ENCODE measurements around the gene TAL2. TPM values are rescaled to one million over a fixed set of nuclear protein-coding genes. Genes with fewer than 3 reads are reported as not detected.

Gene TAL2
- total RNA-seq, 4 donors from 2014 or later = not detected

DNA sequence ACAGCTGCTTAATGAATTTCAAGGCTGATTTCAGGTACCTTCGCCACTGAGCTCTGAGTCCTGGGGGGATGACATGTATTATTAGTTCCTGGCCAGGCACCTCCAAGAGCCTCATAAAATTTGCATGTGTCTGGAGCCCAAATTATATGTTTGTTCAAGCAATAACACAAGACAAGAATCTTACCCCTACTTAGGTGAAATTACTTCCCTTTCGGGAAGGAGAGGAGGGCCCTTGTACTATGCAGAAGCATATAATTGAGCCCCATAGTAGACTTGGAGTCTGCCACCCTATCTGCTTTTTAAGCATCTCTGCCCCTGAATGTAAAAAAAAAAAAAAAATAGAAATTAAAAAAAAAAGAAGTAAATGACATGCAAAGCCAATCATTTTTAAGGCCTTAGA is 19.1 kb downstream of the TAL2 start:
- H3K27me3 ChIP-seq = no peaks in the 10 kb centered on the region
- H3K9me3 ChIP-seq = no peaks in the 10 kb centered on the region
- H3K36me3 ChIP-seq = no peaks in the 10 kb centered on the region
- H3K27ac ChIP-seq = no peak overlapping the region
- WGBS, 2 donors = 97 to 100% methylated on average over 2 of the region's 2 CpGs
- DNase-seq = no peak
- no peak overlapping the region for H3K4me3 ChIP-seq (replicated peaks in 1 of 3)
- TF ChIP-seq POLR2A (IDR thresholded peaks at IDR 0.05) = no peak
- TF ChIP-seq, protein P1, sequence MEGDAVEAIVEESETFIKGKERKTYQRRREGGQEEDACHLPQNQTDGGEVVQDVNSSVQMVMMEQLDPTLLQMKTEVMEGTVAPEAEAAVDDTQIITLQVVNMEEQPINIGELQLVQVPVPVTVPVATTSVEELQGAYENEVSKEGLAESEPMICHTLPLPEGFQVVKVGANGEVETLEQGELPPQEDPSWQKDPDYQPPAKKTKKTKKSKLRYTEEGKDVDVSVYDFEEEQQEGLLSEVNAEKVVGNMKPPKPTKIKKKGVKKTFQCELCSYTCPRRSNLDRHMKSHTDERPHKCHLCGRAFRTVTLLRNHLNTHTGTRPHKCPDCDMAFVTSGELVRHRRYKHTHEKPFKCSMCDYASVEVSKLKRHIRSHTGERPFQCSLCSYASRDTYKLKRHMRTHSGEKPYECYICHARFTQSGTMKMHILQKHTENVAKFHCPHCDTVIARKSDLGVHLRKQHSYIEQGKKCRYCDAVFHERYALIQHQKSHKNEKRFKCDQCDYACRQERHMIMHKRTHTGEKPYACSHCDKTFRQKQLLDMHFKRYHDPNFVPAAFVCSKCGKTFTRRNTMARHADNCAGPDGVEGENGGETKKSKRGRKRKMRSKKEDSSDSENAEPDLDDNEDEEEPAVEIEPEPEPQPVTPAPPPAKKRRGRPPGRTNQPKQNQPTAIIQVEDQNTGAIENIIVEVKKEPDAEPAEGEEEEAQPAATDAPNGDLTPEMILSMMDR (IDR thresholded peaks at IDR 0.05) = no peak
- intact Hi-C loops (cut with DNase I) = no loop called here
- no peaks in the 10 kb centered on the region for H3K4me1 ChIP-seq

DNA sequence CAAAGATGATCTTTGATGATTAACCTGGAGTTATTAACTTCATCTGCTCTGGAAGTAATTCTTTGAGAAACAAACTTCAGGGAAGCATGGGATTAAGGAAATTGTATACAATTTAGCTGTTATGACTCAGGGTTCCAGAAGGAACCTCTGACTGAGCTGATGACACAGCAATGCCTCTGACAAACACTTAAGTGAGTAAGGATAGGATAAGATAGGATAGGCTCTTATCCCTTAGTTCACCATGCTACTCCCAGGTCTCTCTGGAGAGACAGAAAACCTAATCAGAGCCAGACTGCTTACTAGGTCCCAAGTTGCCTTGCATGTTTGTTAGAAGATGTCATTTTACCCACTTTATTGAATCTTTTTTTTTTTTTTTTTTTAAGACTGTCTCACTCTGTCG is 19.5 kb downstream of the TAL2 start:
- 93 to 95% methylated on average over 1 of the region's 1 CpG for WGBS, 2 donors
- Histone ChIP-seq H3K4me1 (no peaks in the 10 kb centered on the region), H3K36me3 (no peaks in the 10 kb centered on the region), H3K27ac (no peak overlapping the region), H3K27me3 (no peaks in the 10 kb centered on the region), H3K9me3 (no peaks in the 10 kb centered on the region), H3K4me3 (replicated peaks in 1 of 3) (no peak overlapping the region)
- TF ChIP-seq POLR2A (IDR thresholded peaks at IDR 0.05) = no peak
- TF ChIP-seq, protein P1 (IDR thresholded peaks at IDR 0.05) = no peak
- intact Hi-C loops (cut with DNase I) = no loop called here
- no peak for DNase-seq

DNA sequence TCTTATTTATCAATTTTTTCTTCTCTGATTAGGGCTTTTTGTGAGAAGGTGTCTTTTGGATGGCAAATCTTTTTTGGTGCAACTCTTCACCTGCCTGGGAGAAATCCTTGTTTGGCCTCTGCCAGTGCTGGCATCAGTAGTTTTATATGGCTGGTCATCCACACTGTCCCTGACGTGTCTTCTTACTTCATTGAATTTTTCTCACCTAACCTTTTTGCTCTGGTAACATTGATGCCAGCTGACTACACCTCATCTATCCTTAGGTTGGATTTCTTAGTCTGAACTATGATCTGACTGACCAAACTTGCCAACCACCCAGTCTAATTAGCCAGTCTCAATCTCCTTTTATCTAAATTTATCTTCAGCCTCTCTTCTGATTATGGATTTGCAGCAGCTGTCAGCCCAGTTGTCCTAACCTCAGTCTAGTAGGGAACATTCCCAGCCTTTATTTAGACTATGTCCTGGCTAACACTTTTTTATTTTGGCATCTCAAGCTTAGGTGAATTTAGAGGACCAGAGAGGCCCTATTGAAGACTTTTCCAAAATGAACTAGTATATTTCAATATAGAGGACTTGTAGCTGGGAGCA is 21.5 kb downstream of the TAL2 start:
- 87 to 89% methylated on average over 1 of the region's 1 CpG for WGBS, 2 donors
- Histone ChIP-seq H3K36me3 (no peaks in the 10 kb centered on the region), H3K4me3 (replicated peaks in 1 of 3) (no peak overlapping the region), H3K4me1 (no peaks in the 10 kb centered on the region), H3K27ac (no peak overlapping the region), H3K9me3 (no peaks in the 10 kb centered on the region), H3K27me3 (no peaks in the 10 kb centered on the region)
- intact Hi-C loops (cut with DNase I) = no loop called here
- DNase-seq = no peak
- no peak for TF ChIP-seq POLR2A (IDR thresholded peaks at IDR 0.05)

DNA sequence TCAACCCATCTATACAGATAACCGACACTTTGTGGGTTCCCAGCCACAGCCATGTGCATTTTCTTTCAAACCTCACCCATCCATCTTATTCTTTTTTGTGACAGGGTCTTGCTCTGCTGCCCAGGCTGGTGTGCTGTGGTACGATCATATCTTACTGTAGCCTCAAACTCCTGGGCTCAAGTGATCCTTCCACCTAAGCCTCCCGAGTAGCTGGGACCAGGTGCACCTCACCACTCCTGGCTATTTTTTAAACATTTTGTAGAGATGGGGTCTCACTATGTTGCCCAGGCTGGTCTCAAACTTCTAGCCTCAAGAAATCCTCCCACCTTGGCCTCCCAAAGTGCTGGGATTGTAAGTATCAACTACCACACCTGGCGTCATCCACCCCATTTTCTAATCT is 24.7 kb downstream of the TAL2 start:
- no peaks in the 10 kb centered on the region for H3K4me1 ChIP-seq
- intact Hi-C loops (cut with DNase I) = no loop called here
- WGBS, 2 donors = 90 to 94% methylated on average over 4 of the region's 4 CpGs
- no peak overlapping the region for H3K27ac ChIP-seq
- TF ChIP-seq, protein P1 (IDR thresholded peaks at IDR 0.05) = no peak
- no peak for TF ChIP-seq POLR2A (IDR thresholded peaks at IDR 0.05)
- H3K9me3 ChIP-seq = no peaks in the 10 kb centered on the region
- no peak for DNase-seq
- H3K36me3 ChIP-seq = no peaks in the 10 kb centered on the region
- H3K27me3 ChIP-seq = no peaks in the 10 kb centered on the region
- H3K4me3 ChIP-seq (replicated peaks in 1 of 3) = no peak overlapping the region

DNA sequence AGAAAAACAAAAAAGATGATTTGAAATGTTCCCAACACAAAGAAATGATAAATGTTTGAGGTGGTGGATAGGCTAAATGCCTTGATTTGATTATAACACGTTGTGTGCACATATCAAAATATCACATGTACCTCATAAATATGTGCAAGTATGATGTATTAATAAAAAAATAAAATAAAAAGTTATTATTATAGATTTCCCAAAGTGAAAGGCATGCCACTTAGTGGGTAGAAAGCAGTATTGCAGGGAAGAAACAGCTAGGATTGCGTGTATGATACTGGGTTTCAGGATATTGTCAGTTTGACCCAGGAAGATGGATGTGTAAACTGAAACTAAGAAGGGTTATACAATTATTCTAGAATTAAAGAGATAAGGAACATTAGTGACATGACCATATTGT is 28.5 kb downstream of the TAL2 start:
- Histone ChIP-seq H3K9me3 (no peaks in the 10 kb centered on the region), H3K4me3 (replicated peaks in 1 of 3) (no peak overlapping the region), H3K27me3 (no peaks in the 10 kb centered on the region), H3K36me3 (no peaks in the 10 kb centered on the region), H3K4me1 (peaks cover 6 to 11% of the 10 kb centered on the region in 2 donors), H3K27ac (no peak overlapping the region)
- 57 to 60% methylated on average over 2 of the region's 2 CpGs for WGBS, 2 donors
- DNase-seq = no peak
- TF ChIP-seq POLR2A (IDR thresholded peaks at IDR 0.05) = no peak
- TF ChIP-seq, protein P1 (IDR thresholded peaks at IDR 0.05) = peak in 2 of 6 experiments; percentile 14 to 41
- intact Hi-C loops (cut with DNase I) = no loop called here
